GM12865 (cell line): ENCODE results near the gene AZGP1.
A peak's percentile ranks its signal among the peaks of the same experiment; 100 is the strongest.
"Not testable (repeated sequence)": the region's sequence is repeated elsewhere in the genome, so short reads cannot be mapped to it uniquely, and the experiment has no call there.

Experiments used
- DNase-seq: peaks from one replicate; pipeline ENCODE4 v3.0.0; 2010; ENCODE audit warnings: low read depth
- H3K4me3 ChIP-seq: 2 replicates; pipeline ENCODE4 v1.5.1; 2011; ENCODE audit warnings: mild to moderate bottlenecking, low read depth, low read length, control low read depth
- CTCF ChIP-seq: IDR thresholded peaks from 2 replicates; pipeline ENCODE4 v1.5.1; 2011; ENCODE audit warnings: low read length, control low read depth, low read depth, inconsistent platforms; ENCODE audit not compliant: insufficient read depth; ENCODE audit errors: missing control alignments

The AZGP1 gene

GRCh38 chr7:100017875-100018274, 42.0 kb upstream of the AZGP1 start:
- no peak for DNase-seq
- no peak for TF ChIP-seq CTCF
- no peak overlapping the region for H3K4me3 ChIP-seq

GRCh38 chr7:100017300-100017699, 41.5 kb upstream of the AZGP1 start:
- DNase-seq, result no peak
- no peak for TF ChIP-seq CTCF
- no peak overlapping the region for H3K4me3 ChIP-seq

GRCh38 chr7:100016215-100016901, 40.5 kb upstream of the AZGP1 start:
- H3K4me3 ChIP-seq, result peak overlapping the region; percentile 68
- TF ChIP-seq CTCF, result no peak
- DNase-seq, result no peak

GRCh38 chr7:100015232-100016214, 39.7 kb upstream of the AZGP1 start, which contains the start of gene ZKSCAN1:
TSS of gene ZKSCAN1 (plus strand) at chr7:100015596. CDS start at chr7:100023507, 7,911 bp downstream.
- no peak for TF ChIP-seq CTCF
- H3K4me3 ChIP-seq, result peak within 1 kb of the TSS; percentile 68
- DNase-seq, result peak; percentile 96

GRCh38 chr7:100013328-100013676, 37.5 kb upstream of the AZGP1 start:
- no peak overlapping the region for H3K4me3 ChIP-seq
- TF ChIP-seq CTCF, result no peak
- DNase-seq, result no peak

GRCh38 chr7:100012385-100013327, 36.8 kb upstream of the AZGP1 start:
- not testable (repeated sequence) for DNase-seq, H3K4me3 ChIP-seq
